ENCODE data around the gene SAMSN1.

GRCh38 chr21:14486869-14487268, 59.2 kb downstream of the SAMSN1 start:
- TF ChIP-seq GATA2 (IDR thresholded peaks at IDR 0.05; ENCODE audit: low read depth, low read length), result no peak
- TF ChIP-seq GATA3 (IDR thresholded peaks at IDR 0.05; ENCODE audit: low read depth, low read length), result no peak
